GM10248 (cell line): ENCODE data around the gene MGLL.
"Not testable (repeated sequence)": the region's sequence is repeated elsewhere in the genome, so short reads cannot be mapped to it uniquely, and the experiment has no call there.

Experiments used
- CTCF ChIA-PET: fragments of 300-600 bp; sonication (Branson Sonifier 250); formaldehyde crosslinking; extraction: SDS; loops from one replicate; lab custom pipeline; 2021; ENCODE audit warnings: antibody characterized with exemption; lab: Yijun Ruan, JAX
- POLR2A ChIA-PET: fragments of 350-650 bp; sonication (Branson Sonifier 250); formaldehyde crosslinking; extraction: SDS; loops from one replicate; lab custom pipeline; 2020; ENCODE audit warnings: antibody characterized with exemption; lab: Yijun Ruan, JAX
- DNase-seq: peaks from one replicate; pipeline ENCODE4 v3.0.0; 2012; ENCODE audit errors: extremely low spot score
- CTCF ChIP-seq: IDR thresholded peaks from 2 replicates; pipeline ENCODE4 v1.5.1; 2012; ENCODE audit warnings: mild to moderate bottlenecking, low read depth; ENCODE audit errors: extremely low read depth, missing control alignments, control extremely low read depth

Gene MGLL

GRCh38 chr3:127660621-127661251 lies 161.6 kb downstream of the MGLL start:
- CTCF ChIA-PET = interaction anchor here (1.2 kb wide), 3 partner anchors 9 to 13 kb away, joined by 3 read pairs; no protein-coding TSS in a partner anchor
- POLR2A ChIA-PET = no interaction called here
- TF ChIP-seq CTCF = no peak
- DNase-seq = no peak

GRCh38 chr3:127658234-127658633 lies 164.1 kb downstream of the MGLL start:
- ChIA-PET POLR2A (no interaction called here), CTCF (interaction anchor here (0.7 to 1.4 kb wide), 2 partner anchors 11 to 23 kb away, joined by 3 to 5 read pairs; no protein-coding TSS in a partner anchor)
- DNase-seq = no peak
- TF ChIP-seq CTCF = no peak

GRCh38 chr3:127656906-127657305 lies 165.4 kb downstream of the MGLL start:
- no peak for TF ChIP-seq CTCF
- no peak for DNase-seq
- ChIA-PET POLR2A (no interaction called here), CTCF (interaction anchor here (1.5 kb wide), 1 partner anchor 314 kb away, joined by 5 read pairs; no protein-coding TSS in a partner anchor)

- ChIA-PET CTCF (interaction anchor here (1.0 to 1.5 kb wide), 2 partner anchors 10 to 315 kb away, joined by 3 to 5 read pairs; no protein-coding TSS in a partner anchor), POLR2A (no interaction called here)
Observed at GRCh38 chr3:127655641-127656040, 166.7 kb downstream of the MGLL start.

GRCh38 chr3:127654993-127655392 lies 167.3 kb downstream of the MGLL start:
- POLR2A ChIA-PET, CTCF ChIA-PET: not testable (repeated sequence)

More at GRCh38 chr3:127655641-127656040, 166.7 kb downstream of the MGLL start:
- no peak for DNase-seq
- TF ChIP-seq CTCF = no peak

GRCh38 chr3:127654374-127654773 lies 167.9 kb downstream of the MGLL start:
- ChIA-PET CTCF (no interaction called here), POLR2A (no interaction called here)
- TF ChIP-seq CTCF = no peak
- no peak for DNase-seq

More at GRCh38 chr3:127654993-127655392, 167.3 kb downstream of the MGLL start:
- not testable (repeated sequence) for DNase-seq
